OCI-LY7 (cell line): ENCODE results near the gene FOXR1. TPM values are rescaled to one million over a fixed set of nuclear protein-coding genes. Genes with fewer than 3 reads are reported as not detected.
A peak's percentile ranks its signal among the peaks of the same experiment; 100 is the strongest.

Source experiments
- BruUV-seq: library from RNA; stranded (reverse); fragments of 400-500 nt; replicated peaks from 2 replicates; lab custom pipeline; 2021; lab: Mats Ljungman, UMichigan
- CTCF ChIA-PET: fragments of 300-600 bp; sonication (Branson Sonifier 250); formaldehyde crosslinking; loops from one replicate; lab custom pipeline; 2022; ENCODE audit warnings: antibody characterized with exemption; ENCODE audit not compliant: unreplicated experiment; lab: Charles Lee
- POLR2A ChIA-PET: fragments of 300-600 bp; sonication (Branson Sonifier 250); formaldehyde crosslinking; loops from one replicate; lab custom pipeline; 2022; ENCODE audit warnings: antibody characterized with exemption; lab: Charles Lee
- DNase-seq: peaks from one replicate; pipeline ENCODE4 v3.0.0-alpha.2; 2015; ENCODE audit warnings: low spot score
- H2AFZ ChIP-seq: fragments of 200-600 bp; sonication (generic), shearing (Covaris generic); 2 replicates; pipeline ENCODE4 v1.6.1; 2014; ENCODE audit warnings: mild to moderate bottlenecking, antibody characterized with exemption, low read length, moderate library complexity
- H3K27ac ChIP-seq: fragments of 200-600 bp; sonication (generic); 2 replicates; pipeline ENCODE4 v1.5.1; 2014; ENCODE audit warnings: mixed run types, low read depth, mild to moderate bottlenecking, moderate library complexity, low read length, inconsistent platforms; ENCODE audit not compliant: poor library complexity, severe bottlenecking
- H3K36me3 ChIP-seq: fragments of 200-600 bp; sonication (generic); 2 replicates; pipeline ENCODE4 v1.6.1; 2014; ENCODE audit warnings: mild to moderate bottlenecking, antibody characterized with exemption, low read length, moderate library complexity, mixed read lengths; ENCODE audit not compliant: insufficient read depth
- H3K4me1 ChIP-seq: fragments of 200-600 bp; sonication (generic); 2 replicates; pipeline ENCODE4 v1.5.1; 2014; ENCODE audit warnings: mild to moderate bottlenecking, low read length; ENCODE audit not compliant: insufficient read depth, poor library complexity, severe bottlenecking
- H3K4me2 ChIP-seq: fragments of 200-600 bp; sonication (generic); 2 replicates; pipeline ENCODE4 v1.6.1; 2014; ENCODE audit warnings: mild to moderate bottlenecking, low read length
- H3K4me3 ChIP-seq: fragments of 200-600 bp; sonication (generic); 2 replicates; pipeline ENCODE4 v1.5.1; 2014; ENCODE audit warnings: mild to moderate bottlenecking, low read depth, low read length; ENCODE audit not compliant: poor library complexity, severe bottlenecking
- H3K79me2 ChIP-seq: fragments of 200-600 bp; sonication (generic); 2 replicates; pipeline ENCODE4 v1.6.1; 2016; ENCODE audit warnings: low read depth, mild to moderate bottlenecking, low read length, moderate library complexity, mixed read lengths; ENCODE audit not compliant: insufficient read depth
- H3K9me2 ChIP-seq: fragments of 200-600 bp; sonication (generic); 2 replicates; pipeline ENCODE4 v1.6.1; 2016; ENCODE audit warnings: mild to moderate bottlenecking, low read length, mixed read lengths; ENCODE audit not compliant: insufficient read depth
- H3K9me3 ChIP-seq: fragments of 200-600 bp; sonication (generic); 2 replicates; pipeline ENCODE4 v1.6.1; 2014; ENCODE audit warnings: mild to moderate bottlenecking, mixed run types, low read length, mixed read lengths
- H4K20me1 ChIP-seq: fragments of 200-600 bp; sonication (generic); 2 replicates; pipeline ENCODE4 v1.6.1; 2014; ENCODE audit warnings: mild to moderate bottlenecking, antibody characterized with exemption, low read length, moderate library complexity, mixed read lengths; ENCODE audit not compliant: insufficient read depth
- CTCF ChIP-seq: fragments of 200-600 bp; sonication (generic); conservative IDR thresholded peaks from 2 replicates; pipeline ENCODE4 v1.5.1; 2014; ENCODE audit warnings: mild to moderate bottlenecking, antibody characterized with exemption, low read length, moderate library complexity, mixed read lengths
- EZH2phosphoT487 ChIP-seq: fragments of 200-600 bp; sonication (generic); IDR thresholded peaks from 2 replicates; pipeline ENCODE4 v1.6.1; 2018; ENCODE audit warnings: low read depth, borderline replicate concordance, mild to moderate bottlenecking, mixed run types, antibody characterized with exemption, low read length, moderate library complexity, mixed read lengths
- intact Hi-C: fragments of 100-400 bp; cut with micrococcal nuclease; formaldehyde crosslinking; loops from one replicate; pipeline ENCODE4 v1.10.0; 2022; ENCODE audit not compliant: unreplicated experiment
- total RNA-seq, 2 experiments: library from RNA; depleted of rRNA in 1 of 2; stranded (reverse); fragments of >200 nt in 1 of 2; shearing (Covaris generic) in 1 of 2; gene quantifications; 2 replicates each; pipeline ENCODE4 v1.2.3, GENCODE V29; 2014 to 2022

FOXR1 gene
- total RNA-seq, 2 experiments from 2014 or later = not detected

GRCh38 chr11:118924591-118925585 is 46.7 kb upstream of the FOXR1 start:
- peak; percentile 72 for DNase-seq
- Histone ChIP-seq H3K4me1 (peaks cover 61% of the 10 kb centered on the region), H3K79me2 (peaks cover 22% of the 10 kb centered on the region; the same call in 1 of the 2 replicates), H3K9me3 (no peaks in the 10 kb centered on the region), H3K4me2 (peak overlapping the region; percentile 87), H3K36me3 (no peaks in the 10 kb centered on the region), H2AFZ (peak overlapping the region; percentile 2; the same call in 1 of the 2 replicates), H3K4me3 (peak overlapping the region; percentile 90), H3K9me2 (no peaks in the 10 kb centered on the region), H3K27ac (peak overlapping the region; percentile 94), H4K20me1 (no peaks in the 10 kb centered on the region)
- ChIA-PET POLR2A (interaction anchor here (0.6 to 3.7 kb wide), 5 partner anchors 10 to 307 kb away, joined by 3 to 25 read pairs (median 3); no protein-coding TSS in a partner anchor), CTCF (interaction anchor here (0.7 to 2.4 kb wide), 2 partner anchors 12 kb away, joined by 3 to 12 read pairs; no protein-coding TSS in a partner anchor)
- no peak for TF ChIP-seq EZH2phosphoT487
- no peak for TF ChIP-seq CTCF
- BruUV-seq = no TSS peak
- intact Hi-C loops = loop anchor here (1.0 kb wide), 1 partner anchor 11 kb away; no protein-coding TSS in a partner anchor

DNA sequence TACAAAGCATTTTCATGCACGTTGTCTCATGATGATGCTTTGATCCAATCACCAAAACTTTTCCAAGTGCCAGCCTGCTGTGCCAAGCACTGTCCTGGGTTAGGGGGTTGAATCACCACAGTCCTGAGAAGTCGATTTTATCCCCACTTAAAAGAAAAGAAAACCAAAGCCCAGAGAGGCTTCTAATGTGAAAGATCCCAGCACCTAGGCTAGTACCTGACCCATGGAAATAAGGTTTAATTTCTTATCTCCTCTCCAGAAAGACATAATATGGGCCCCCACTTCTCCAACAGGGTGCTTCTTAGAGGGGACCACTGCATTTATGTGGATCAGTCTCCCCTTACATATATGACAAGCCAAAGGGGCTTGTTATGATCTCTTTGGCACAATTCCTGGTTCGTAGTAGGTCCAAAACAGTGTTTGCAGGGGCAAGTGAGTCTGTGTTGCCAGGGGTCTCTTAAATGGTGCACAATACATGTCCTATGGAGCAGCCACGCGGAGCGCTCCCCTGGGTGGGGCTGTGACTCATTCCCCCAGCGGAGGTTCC is 43.9 kb upstream of the FOXR1 start:
- ChIA-PET CTCF (interaction anchor here (1.0 to 1.2 kb wide), 2 partner anchors 13 to 15 kb away, joined by 3 to 4 read pairs; no protein-coding TSS in a partner anchor), POLR2A (interaction anchor here (0.5 kb wide), 1 partner anchor 87 kb away, joined by 3 read pairs; no protein-coding TSS in a partner anchor)
- H3K36me3 ChIP-seq = no peaks in the 10 kb centered on the region
- no peak for TF ChIP-seq CTCF
- TF ChIP-seq EZH2phosphoT487 = no peak
- DNase-seq = no peak
- H4K20me1 ChIP-seq = no peaks in the 10 kb centered on the region
- no peak overlapping the region for H2AFZ ChIP-seq
- no peaks in the 10 kb centered on the region for H3K9me3 ChIP-seq
- H3K4me1 ChIP-seq = peaks cover 50% of the 10 kb centered on the region
- peaks cover 22% of the 10 kb centered on the region; the same call in 1 of the 2 replicates for H3K79me2 ChIP-seq
- peak overlapping the region; percentile 87 for H3K4me2 ChIP-seq
- no TSS peak for BruUV-seq
- H3K4me3 ChIP-seq = peak overlapping the region; percentile 71
- no peak overlapping the region for H3K27ac ChIP-seq
- intact Hi-C loops = loop anchor here (1.0 to 2.0 kb wide), 3 partner anchors 57 to 167 kb away; a partner anchor contains a TSS
- no peaks in the 10 kb centered on the region for H3K9me2 ChIP-seq
